Upper lobe of right lung (tissue), 1 donor: ENCODE results near the gene PDGFA. TPM values are rescaled to one million over a fixed set of nuclear protein-coding genes. Genes with fewer than 3 reads are reported as not detected.

Source experiments
- ATAC-seq: fragments of 200-7000 bp; cut with Tn5 transposase; one replicate; pipeline ENCODE4 v1.9.1; 2020; ENCODE audit warnings: mild to moderate bottlenecking, moderate library complexity
- DNase-seq: peaks from one replicate; pipeline ENCODE4 v3.0.0-alpha.2; 2020
- H3K27ac ChIP-seq: fragments of 200-600 bp; one replicate; pipeline ENCODE4 v1.8.0; 2022
- H3K27me3 ChIP-seq: fragments of 200-600 bp; one replicate; pipeline ENCODE4 v1.8.0; 2022; ENCODE audit warnings: mild to moderate bottlenecking
- H3K36me3 ChIP-seq: fragments of 200-600 bp; one replicate; pipeline ENCODE4 v1.8.0; 2022
- H3K4me1 ChIP-seq: fragments of 200-600 bp; one replicate; pipeline ENCODE4 v1.8.0; 2022
- H3K4me3 ChIP-seq: fragments of 200-600 bp; one replicate; pipeline ENCODE4 v1.8.0; 2022; ENCODE audit warnings: mild to moderate bottlenecking
- H3K9me3 ChIP-seq: fragments of 200-600 bp; one replicate; pipeline ENCODE4 v1.8.0; 2022
- CTCF ChIP-seq: fragments of 200-600 bp; IDR thresholded peaks from one replicate; pipeline ENCODE4 v1.8.0; 2022; ENCODE audit warnings: antibody characterized with exemption
- intact Hi-C: fragments of 100-400 bp; cut with DNase I; formaldehyde crosslinking; loops from one replicate; pipeline ENCODE4 v1.11.0; 2022
- total RNA-seq: library from RNA; stranded (reverse); fragmentation: NEBNext Ultra II Directional; extraction: Animal tissue kit (Norgen Biotek cat#: 25700); gene quantifications from one replicate; pipeline ENCODE4 v1.2.1, GENCODE V29; 2021
- donor health status: DM: no; HTN: yes; CAD: no; lungs with severe emphysema.

The PDGFA gene
- total RNA-seq, 1 donor from 2014 or later, result 57.1 TPM

GRCh38 chr7:467856-468545, 51.6 kb downstream of the PDGFA start:
- Histone ChIP-seq H3K27me3 (no peaks in the 10 kb centered on the region), H3K27ac (no peak overlapping the region), H3K9me3 (no peaks in the 10 kb centered on the region), H3K4me1 (peaks cover 25% of the 10 kb centered on the region), H3K36me3 (no peaks in the 10 kb centered on the region), H3K4me3 (no peak overlapping the region)
- intact Hi-C loops, result no loop called here
- TF ChIP-seq CTCF, result no peak
- DNase-seq (no peak), ATAC-seq (no peak)

- ATAC-seq, result no peak
- Histone ChIP-seq H3K9me3 (no peaks in the 10 kb centered on the region), H3K36me3 (no peaks in the 10 kb centered on the region), H3K27ac (no peak overlapping the region), H3K4me3 (no peak overlapping the region), H3K4me1 (peaks cover 24% of the 10 kb centered on the region), H3K27me3 (no peaks in the 10 kb centered on the region)
- intact Hi-C loops, result no loop called here
- TF ChIP-seq CTCF, result no peak
- no peak for DNase-seq
These were observed 52.2 kb downstream of the PDGFA start for GRCh38 chr7:467393-467828.

- ATAC-seq (no peak), DNase-seq (peak; percentile 40)
- intact Hi-C loops, result no loop called here
- Histone ChIP-seq H3K36me3 (no peaks in the 10 kb centered on the region), H3K4me1 (peaks cover 16% of the 10 kb centered on the region), H3K27ac (no peak overlapping the region), H3K4me3 (no peak overlapping the region), H3K27me3 (no peaks in the 10 kb centered on the region), H3K9me3 (no peaks in the 10 kb centered on the region)
- no peak for TF ChIP-seq CTCF
These were observed 53.0 kb downstream of the PDGFA start for GRCh38 chr7:466465-467191.

GRCh38 chr7:465710-466400, 53.8 kb downstream of the PDGFA start:
- Histone ChIP-seq H3K36me3 (no peaks in the 10 kb centered on the region), H3K9me3 (no peaks in the 10 kb centered on the region), H3K27me3 (no peaks in the 10 kb centered on the region), H3K27ac (no peak overlapping the region), H3K4me3 (no peak overlapping the region), H3K4me1 (peaks cover 17% of the 10 kb centered on the region)
- intact Hi-C loops, result no loop called here
- ATAC-seq (no peak), DNase-seq (peak; percentile 37)
- no peak for TF ChIP-seq CTCF

GRCh38 chr7:464454-465401, 54.9 kb downstream of the PDGFA start:
- ATAC-seq, result no peak
- no peaks in the 10 kb centered on the region for H3K36me3 ChIP-seq
- H3K27ac ChIP-seq, result no peak overlapping the region
- TF ChIP-seq CTCF, result no peak
- H3K4me1 ChIP-seq, result peaks cover 26% of the 10 kb centered on the region
- peak; percentile 54 for DNase-seq
- intact Hi-C loops, result no loop called here
- no peaks in the 10 kb centered on the region for H3K27me3 ChIP-seq
- H3K9me3 ChIP-seq, result no peaks in the 10 kb centered on the region
- H3K4me3 ChIP-seq, result no peak overlapping the region
